H1 (cell line): ENCODE measurements around the gene PRKAA1. TPM values are rescaled to one million over a fixed set of nuclear protein-coding genes. Genes with fewer than 3 reads are reported as not detected.

ENCODE experiments used
- POU5F1 ChIP-seq: IDR thresholded peaks from 2 replicates; pipeline ENCODE4 v1.6.1; 2011; ENCODE audit warnings: low read depth, mild to moderate bottlenecking, low read length, moderate library complexity
- polyA plus RNA-seq, 7 experiments: library from polyadenylated mRNA; depleted of rRNA in 3 of 7; stranded (reverse) in 5 of 7; unstranded in 2 of 7; fragments of >200 nt in 5 of 7; fragments of 200-250 nt in 2 of 7; gene quantifications; 1 replicate in 5 of 7; 2 replicates in 1 of 7; 4 replicates in 1 of 7; pipeline versions ENCODE4 v1.2.1 to v1.2.3, GENCODE V29; 2011 to 2013; ENCODE audit warnings: missing spikeins in 2 of 7, mixed read lengths in 2 of 7
- total RNA-seq: library from RNA; stranded (reverse); fragmentation: NEBNext Ultra II Directional; extraction: Animal tissue kit (Norgen Biotek cat#: 25700); gene quantifications from 2 replicates; pipeline ENCODE4 v1.2.1, GENCODE V29; 2021
- TF ChIP-seq, protein P1 (sequence below): fragments of 300-600 bp; sonication (generic); IDR thresholded peaks from 2 replicates; pipeline ENCODE4 v1.7.1; 2012; ENCODE audit warnings: low read length, moderate library complexity, mild to moderate bottlenecking, inconsistent platforms; ENCODE audit not compliant: insufficient replicate concordance

Gene PRKAA1
- total and polyA plus RNA-seq, 2 of the 8 experiments (the other 6 are each of a cell fraction or from before 2014, with no cell fraction given) = 10.4 to 33.1 TPM

- TF ChIP-seq, protein P1, sequence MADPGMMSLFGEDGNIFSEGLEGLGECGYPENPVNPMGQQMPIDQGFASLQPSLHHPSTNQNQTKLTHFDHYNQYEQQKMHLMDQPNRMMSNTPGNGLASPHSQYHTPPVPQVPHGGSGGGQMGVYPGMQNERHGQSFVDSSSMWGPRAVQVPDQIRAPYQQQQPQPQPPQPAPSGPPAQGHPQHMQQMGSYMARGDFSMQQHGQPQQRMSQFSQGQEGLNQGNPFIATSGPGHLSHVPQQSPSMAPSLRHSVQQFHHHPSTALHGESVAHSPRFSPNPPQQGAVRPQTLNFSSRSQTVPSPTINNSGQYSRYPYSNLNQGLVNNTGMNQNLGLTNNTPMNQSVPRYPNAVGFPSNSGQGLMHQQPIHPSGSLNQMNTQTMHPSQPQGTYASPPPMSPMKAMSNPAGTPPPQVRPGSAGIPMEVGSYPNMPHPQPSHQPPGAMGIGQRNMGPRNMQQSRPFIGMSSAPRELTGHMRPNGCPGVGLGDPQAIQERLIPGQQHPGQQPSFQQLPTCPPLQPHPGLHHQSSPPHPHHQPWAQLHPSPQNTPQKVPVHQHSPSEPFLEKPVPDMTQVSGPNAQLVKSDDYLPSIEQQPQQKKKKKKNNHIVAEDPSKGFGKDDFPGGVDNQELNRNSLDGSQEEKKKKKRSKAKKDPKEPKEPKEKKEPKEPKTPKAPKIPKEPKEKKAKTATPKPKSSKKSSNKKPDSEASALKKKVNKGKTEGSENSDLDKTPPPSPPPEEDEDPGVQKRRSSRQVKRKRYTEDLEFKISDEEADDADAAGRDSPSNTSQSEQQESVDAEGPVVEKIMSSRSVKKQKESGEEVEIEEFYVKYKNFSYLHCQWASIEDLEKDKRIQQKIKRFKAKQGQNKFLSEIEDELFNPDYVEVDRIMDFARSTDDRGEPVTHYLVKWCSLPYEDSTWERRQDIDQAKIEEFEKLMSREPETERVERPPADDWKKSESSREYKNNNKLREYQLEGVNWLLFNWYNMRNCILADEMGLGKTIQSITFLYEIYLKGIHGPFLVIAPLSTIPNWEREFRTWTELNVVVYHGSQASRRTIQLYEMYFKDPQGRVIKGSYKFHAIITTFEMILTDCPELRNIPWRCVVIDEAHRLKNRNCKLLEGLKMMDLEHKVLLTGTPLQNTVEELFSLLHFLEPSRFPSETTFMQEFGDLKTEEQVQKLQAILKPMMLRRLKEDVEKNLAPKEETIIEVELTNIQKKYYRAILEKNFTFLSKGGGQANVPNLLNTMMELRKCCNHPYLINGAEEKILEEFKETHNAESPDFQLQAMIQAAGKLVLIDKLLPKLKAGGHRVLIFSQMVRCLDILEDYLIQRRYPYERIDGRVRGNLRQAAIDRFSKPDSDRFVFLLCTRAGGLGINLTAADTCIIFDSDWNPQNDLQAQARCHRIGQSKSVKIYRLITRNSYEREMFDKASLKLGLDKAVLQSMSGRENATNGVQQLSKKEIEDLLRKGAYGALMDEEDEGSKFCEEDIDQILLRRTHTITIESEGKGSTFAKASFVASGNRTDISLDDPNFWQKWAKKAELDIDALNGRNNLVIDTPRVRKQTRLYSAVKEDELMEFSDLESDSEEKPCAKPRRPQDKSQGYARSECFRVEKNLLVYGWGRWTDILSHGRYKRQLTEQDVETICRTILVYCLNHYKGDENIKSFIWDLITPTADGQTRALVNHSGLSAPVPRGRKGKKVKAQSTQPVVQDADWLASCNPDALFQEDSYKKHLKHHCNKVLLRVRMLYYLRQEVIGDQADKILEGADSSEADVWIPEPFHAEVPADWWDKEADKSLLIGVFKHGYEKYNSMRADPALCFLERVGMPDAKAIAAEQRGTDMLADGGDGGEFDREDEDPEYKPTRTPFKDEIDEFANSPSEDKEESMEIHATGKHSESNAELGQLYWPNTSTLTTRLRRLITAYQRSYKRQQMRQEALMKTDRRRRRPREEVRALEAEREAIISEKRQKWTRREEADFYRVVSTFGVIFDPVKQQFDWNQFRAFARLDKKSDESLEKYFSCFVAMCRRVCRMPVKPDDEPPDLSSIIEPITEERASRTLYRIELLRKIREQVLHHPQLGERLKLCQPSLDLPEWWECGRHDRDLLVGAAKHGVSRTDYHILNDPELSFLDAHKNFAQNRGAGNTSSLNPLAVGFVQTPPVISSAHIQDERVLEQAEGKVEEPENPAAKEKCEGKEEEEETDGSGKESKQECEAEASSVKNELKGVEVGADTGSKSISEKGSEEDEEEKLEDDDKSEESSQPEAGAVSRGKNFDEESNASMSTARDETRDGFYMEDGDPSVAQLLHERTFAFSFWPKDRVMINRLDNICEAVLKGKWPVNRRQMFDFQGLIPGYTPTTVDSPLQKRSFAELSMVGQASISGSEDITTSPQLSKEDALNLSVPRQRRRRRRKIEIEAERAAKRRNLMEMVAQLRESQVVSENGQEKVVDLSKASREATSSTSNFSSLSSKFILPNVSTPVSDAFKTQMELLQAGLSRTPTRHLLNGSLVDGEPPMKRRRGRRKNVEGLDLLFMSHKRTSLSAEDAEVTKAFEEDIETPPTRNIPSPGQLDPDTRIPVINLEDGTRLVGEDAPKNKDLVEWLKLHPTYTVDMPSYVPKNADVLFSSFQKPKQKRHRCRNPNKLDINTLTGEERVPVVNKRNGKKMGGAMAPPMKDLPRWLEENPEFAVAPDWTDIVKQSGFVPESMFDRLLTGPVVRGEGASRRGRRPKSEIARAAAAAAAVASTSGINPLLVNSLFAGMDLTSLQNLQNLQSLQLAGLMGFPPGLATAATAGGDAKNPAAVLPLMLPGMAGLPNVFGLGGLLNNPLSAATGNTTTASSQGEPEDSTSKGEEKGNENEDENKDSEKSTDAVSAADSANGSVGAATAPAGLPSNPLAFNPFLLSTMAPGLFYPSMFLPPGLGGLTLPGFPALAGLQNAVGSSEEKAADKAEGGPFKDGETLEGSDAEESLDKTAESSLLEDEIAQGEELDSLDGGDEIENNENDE = no peak
- TF ChIP-seq POU5F1 = no peak
These were observed 59.7 kb downstream of the PRKAA1 start (continued) for GRCh38 chr5:40738502-40738901.
